ENCODE results near the gene THNSL1. TPM values are rescaled to one million over a fixed set of nuclear protein-coding genes. Genes with fewer than 3 reads are reported as not detected.

The THNSL1 gene
- total RNA-seq, 1 experiment from 2014 or later: 3.0 TPM

DNA sequence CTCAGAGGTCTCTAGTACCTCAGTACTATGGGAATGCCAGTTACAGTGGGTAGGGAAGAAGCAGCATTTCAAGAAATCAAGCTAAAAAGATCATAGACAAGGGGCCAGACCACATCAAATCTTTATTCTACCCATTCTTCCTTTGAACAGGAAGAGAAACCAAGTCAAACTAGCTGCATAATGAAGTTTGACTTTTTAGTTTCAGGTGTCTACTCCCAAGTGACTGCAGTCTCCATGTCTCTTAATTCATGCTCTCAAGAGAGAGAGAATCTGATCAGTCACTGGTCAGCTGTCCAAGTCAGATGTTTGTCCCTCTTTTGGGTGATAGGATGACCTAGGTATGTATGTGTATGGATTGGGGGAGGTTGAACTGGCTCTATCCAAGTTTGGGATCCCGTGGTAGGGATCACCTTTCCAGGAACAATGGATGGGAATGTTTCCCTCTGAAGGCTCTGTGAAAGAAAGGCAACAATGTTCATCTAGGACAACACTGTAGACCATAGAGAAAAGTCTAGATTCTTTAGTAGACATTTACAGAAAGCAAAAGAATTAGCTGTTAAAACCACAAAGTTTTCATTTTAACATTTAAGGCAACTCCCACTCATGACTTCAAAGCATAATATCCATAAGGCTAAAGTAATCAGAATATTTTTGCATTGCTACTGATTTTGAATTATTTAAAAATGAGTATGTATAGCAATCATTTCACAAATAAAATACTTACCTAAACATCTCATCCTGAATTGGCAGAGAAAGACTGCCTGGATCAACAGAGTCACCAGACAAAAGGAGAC lies 33.9 kb upstream of the THNSL1 start:
- no peak overlapping the region for H3K4me3 ChIP-seq (ENCODE audit: low read depth in 2 of 2, low read length in 2 of 2)
- TF ChIP-seq, protein P1, sequence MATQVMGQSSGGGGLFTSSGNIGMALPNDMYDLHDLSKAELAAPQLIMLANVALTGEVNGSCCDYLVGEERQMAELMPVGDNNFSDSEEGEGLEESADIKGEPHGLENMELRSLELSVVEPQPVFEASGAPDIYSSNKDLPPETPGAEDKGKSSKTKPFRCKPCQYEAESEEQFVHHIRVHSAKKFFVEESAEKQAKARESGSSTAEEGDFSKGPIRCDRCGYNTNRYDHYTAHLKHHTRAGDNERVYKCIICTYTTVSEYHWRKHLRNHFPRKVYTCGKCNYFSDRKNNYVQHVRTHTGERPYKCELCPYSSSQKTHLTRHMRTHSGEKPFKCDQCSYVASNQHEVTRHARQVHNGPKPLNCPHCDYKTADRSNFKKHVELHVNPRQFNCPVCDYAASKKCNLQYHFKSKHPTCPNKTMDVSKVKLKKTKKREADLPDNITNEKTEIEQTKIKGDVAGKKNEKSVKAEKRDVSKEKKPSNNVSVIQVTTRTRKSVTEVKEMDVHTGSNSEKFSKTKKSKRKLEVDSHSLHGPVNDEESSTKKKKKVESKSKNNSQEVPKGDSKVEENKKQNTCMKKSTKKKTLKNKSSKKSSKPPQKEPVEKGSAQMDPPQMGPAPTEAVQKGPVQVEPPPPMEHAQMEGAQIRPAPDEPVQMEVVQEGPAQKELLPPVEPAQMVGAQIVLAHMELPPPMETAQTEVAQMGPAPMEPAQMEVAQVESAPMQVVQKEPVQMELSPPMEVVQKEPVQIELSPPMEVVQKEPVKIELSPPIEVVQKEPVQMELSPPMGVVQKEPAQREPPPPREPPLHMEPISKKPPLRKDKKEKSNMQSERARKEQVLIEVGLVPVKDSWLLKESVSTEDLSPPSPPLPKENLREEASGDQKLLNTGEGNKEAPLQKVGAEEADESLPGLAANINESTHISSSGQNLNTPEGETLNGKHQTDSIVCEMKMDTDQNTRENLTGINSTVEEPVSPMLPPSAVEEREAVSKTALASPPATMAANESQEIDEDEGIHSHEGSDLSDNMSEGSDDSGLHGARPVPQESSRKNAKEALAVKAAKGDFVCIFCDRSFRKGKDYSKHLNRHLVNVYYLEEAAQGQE (IDR thresholded peaks at IDR 0.05; ENCODE audit: insufficient read depth in 1 of 2, low read depth in 2 of 2, low read length in 1 of 2): no peak
- TF ChIP-seq POLR2AphosphoS5 (IDR thresholded peaks at IDR 0.05; ENCODE audit: low read depth, low read length) (no peak), TCF7L2 (IDR thresholded peaks at IDR 0.05; ENCODE audit: low read depth, low read length) (no peak), SIN3A (IDR thresholded peaks at IDR 0.05; ENCODE audit: borderline replicate concordance, insufficient read depth, low read depth, low read length) (no peak)
- TF ChIP-seq, protein P2, sequence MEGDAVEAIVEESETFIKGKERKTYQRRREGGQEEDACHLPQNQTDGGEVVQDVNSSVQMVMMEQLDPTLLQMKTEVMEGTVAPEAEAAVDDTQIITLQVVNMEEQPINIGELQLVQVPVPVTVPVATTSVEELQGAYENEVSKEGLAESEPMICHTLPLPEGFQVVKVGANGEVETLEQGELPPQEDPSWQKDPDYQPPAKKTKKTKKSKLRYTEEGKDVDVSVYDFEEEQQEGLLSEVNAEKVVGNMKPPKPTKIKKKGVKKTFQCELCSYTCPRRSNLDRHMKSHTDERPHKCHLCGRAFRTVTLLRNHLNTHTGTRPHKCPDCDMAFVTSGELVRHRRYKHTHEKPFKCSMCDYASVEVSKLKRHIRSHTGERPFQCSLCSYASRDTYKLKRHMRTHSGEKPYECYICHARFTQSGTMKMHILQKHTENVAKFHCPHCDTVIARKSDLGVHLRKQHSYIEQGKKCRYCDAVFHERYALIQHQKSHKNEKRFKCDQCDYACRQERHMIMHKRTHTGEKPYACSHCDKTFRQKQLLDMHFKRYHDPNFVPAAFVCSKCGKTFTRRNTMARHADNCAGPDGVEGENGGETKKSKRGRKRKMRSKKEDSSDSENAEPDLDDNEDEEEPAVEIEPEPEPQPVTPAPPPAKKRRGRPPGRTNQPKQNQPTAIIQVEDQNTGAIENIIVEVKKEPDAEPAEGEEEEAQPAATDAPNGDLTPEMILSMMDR (IDR thresholded peaks at IDR 0.05): no peak
- peaks cover 3% of the 10 kb centered on the region; the same call in 1 of the 2 replicates for H3K4me1 ChIP-seq (ENCODE audit: control insufficient read depth, insufficient read depth, low read length)
- no peak for DNase-seq (ENCODE audit: low read depth, low spot score)
- CTCF ChIA-PET: interaction anchor here (0.6 kb wide), 1 partner anchor 341 kb away, joined by 3 read pairs; no protein-coding TSS in a partner anchor
- intact Hi-C loops (cut with micrococcal nuclease; ENCODE audit: unreplicated experiment): no loop called here
- POLR2A ChIA-PET: no interaction called here
- H3K36me3 ChIP-seq (ENCODE audit: control insufficient read depth, insufficient read depth, low read length): no peaks in the 10 kb centered on the region
- in situ Hi-C loops (cut with HindIII; ENCODE audit: low pct_unique_long_range_greater_than_20kb, low sequenced_read_pairs): no loop called here
- no peak overlapping the region for H3K27ac ChIP-seq (ENCODE audit: low read length)
- ATAC-seq: no peak
- H3K9me3 ChIP-seq (ENCODE audit: control insufficient read depth, insufficient read depth, low read depth, low read length): no peaks in the 10 kb centered on the region
- no TSS peak for BruUV-seq (replicated peaks)
- H3K27me3 ChIP-seq (ENCODE audit: control insufficient read depth, insufficient read depth, low read length): no peaks in the 10 kb centered on the region

DNA sequence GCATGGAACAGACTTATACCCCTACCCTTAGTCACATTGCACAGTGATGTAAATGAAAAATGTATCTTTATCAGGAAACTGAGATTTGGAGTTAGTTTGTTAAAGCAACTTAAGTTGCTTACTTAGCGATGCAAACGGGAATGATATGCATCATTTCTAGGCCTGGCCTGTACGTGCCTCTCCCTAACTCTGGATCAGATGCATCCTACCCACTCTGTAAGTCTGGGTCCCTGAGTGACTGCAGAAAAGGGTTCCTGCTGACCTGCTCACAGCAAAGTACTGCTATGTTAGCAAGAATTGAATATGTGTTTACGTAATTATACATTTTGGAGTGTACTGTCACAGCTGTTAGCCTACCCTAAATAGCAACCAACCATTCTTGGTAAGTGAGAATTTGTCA lies 33.3 kb upstream of the THNSL1 start:
- no peak overlapping the region for H3K27ac ChIP-seq (ENCODE audit: low read length)
- no peaks in the 10 kb centered on the region for H3K27me3 ChIP-seq (ENCODE audit: control insufficient read depth, insufficient read depth, low read length)
- no peak for DNase-seq (ENCODE audit: low read depth, low spot score)
- peaks cover 4% of the 10 kb centered on the region; the same call in 1 of the 2 replicates for H3K4me1 ChIP-seq (ENCODE audit: control insufficient read depth, insufficient read depth, low read length)
- TF ChIP-seq TCF7L2 (IDR thresholded peaks at IDR 0.05; ENCODE audit: low read depth, low read length): no peak
- TF ChIP-seq SIN3A (IDR thresholded peaks at IDR 0.05; ENCODE audit: borderline replicate concordance, insufficient read depth, low read depth, low read length): no peak
- TF ChIP-seq, protein P2 (IDR thresholded peaks at IDR 0.05): no peak
- TF ChIP-seq, protein P1 (IDR thresholded peaks at IDR 0.05; ENCODE audit: insufficient read depth in 1 of 2, low read depth in 2 of 2, low read length in 1 of 2): no peak
- TF ChIP-seq POLR2AphosphoS5 (IDR thresholded peaks at IDR 0.05; ENCODE audit: low read depth, low read length): no peak
- no peaks in the 10 kb centered on the region for H3K9me3 ChIP-seq (ENCODE audit: control insufficient read depth, insufficient read depth, low read depth, low read length)
- ChIA-PET CTCF (no interaction called here), POLR2A (no interaction called here)
- intact Hi-C loops (cut with micrococcal nuclease; ENCODE audit: unreplicated experiment) (no loop called here), in situ Hi-C loops (cut with HindIII; ENCODE audit: low pct_unique_long_range_greater_than_20kb, low sequenced_read_pairs) (no loop called here)
- ATAC-seq: no peak
- no TSS peak for BruUV-seq (replicated peaks)
- no peak overlapping the region for H3K4me3 ChIP-seq (ENCODE audit: low read depth in 2 of 2, low read length in 2 of 2)
- H3K36me3 ChIP-seq (ENCODE audit: control insufficient read depth, insufficient read depth, low read length): no peaks in the 10 kb centered on the region

Measured in Panc1 (cell line).